Endodermal cell (in vitro differentiated cells): Measurements from ENCODE around the gene METRNL. TPM values are rescaled to one million over a fixed set of nuclear protein-coding genes. Genes with fewer than 3 reads are reported as not detected.

ENCODE experiments used
- DNase-seq: peaks from one replicate; pipeline ENCODE4 v3.0.0-alpha.2; 2017
- H3K27ac ChIP-seq: 2 replicates; pipeline ENCODE4 v1.5.1; 2013; ENCODE audit warnings: mild to moderate bottlenecking, low read depth, low read length, moderate library complexity
- H3K27me3 ChIP-seq: 2 replicates; pipeline ENCODE4 v1.6.1; 2013; ENCODE audit warnings: mild to moderate bottlenecking, low read length, moderate library complexity; ENCODE audit not compliant: insufficient read depth, control insufficient read depth, poor library complexity, severe bottlenecking
- H3K36me3 ChIP-seq: 2 replicates; pipeline ENCODE4 v1.7.0; 2013; ENCODE audit warnings: mild to moderate bottlenecking, low read length, moderate library complexity; ENCODE audit not compliant: control insufficient read depth, insufficient read depth
- H3K4me1 ChIP-seq: one replicate; pipeline ENCODE4 v1.7.0; 2013; ENCODE audit warnings: low read length; ENCODE audit not compliant: control insufficient read depth, insufficient read depth
- H3K4me3 ChIP-seq: 2 replicates; pipeline ENCODE4 v1.5.1; 2013; ENCODE audit warnings: mild to moderate bottlenecking, low read length, moderate library complexity
- H3K9ac ChIP-seq: 2 replicates; pipeline ENCODE4 v1.6.1; 2013; ENCODE audit warnings: mild to moderate bottlenecking, low read length, moderate library complexity; ENCODE audit not compliant: poor library complexity, severe bottlenecking; ENCODE audit errors: extremely low read depth
- H3K9me3 ChIP-seq: 2 replicates; pipeline ENCODE4 v1.6.1; 2013; ENCODE audit warnings: mild to moderate bottlenecking, low read length, moderate library complexity; ENCODE audit not compliant: control insufficient read depth
- H3K27ac Mint-ChIP-seq: 2 replicates; pipeline ENCODE4 v1.8.0; 2020; ENCODE audit warnings: mixed read lengths
- H3K27me3 Mint-ChIP-seq: 2 replicates; pipeline ENCODE4 v1.8.0; 2021; ENCODE audit warnings: mild to moderate bottlenecking, mixed read lengths; ENCODE audit not compliant: insufficient read depth
- H3K36me3 Mint-ChIP-seq: 2 replicates; pipeline ENCODE4 v1.8.0; 2020; ENCODE audit warnings: low read depth, mixed read lengths
- H3K4me1 Mint-ChIP-seq: 2 replicates; pipeline ENCODE4 v1.8.0; 2020; ENCODE audit warnings: mixed read lengths
- H3K4me3 Mint-ChIP-seq: 2 replicates; pipeline ENCODE4 v1.8.0; 2020; ENCODE audit warnings: mild to moderate bottlenecking, moderate library complexity, mixed read lengths
- H3K9me3 Mint-ChIP-seq: 2 replicates; pipeline ENCODE4 v1.8.0; 2020; ENCODE audit warnings: mild to moderate bottlenecking, mixed read lengths
- CTCF ChIP-seq: fragments of 200-600 bp; sonication (generic); conservative IDR thresholded peaks from 2 replicates; pipeline ENCODE4 v1.5.0; 2021; ENCODE audit warnings: antibody characterized with exemption, mild to moderate bottlenecking
- WGBS, 2 experiments: methylation state at CpG; one replicate each; pipeline versions ENCODE4 v1.1.5 to v1.1.7; 2013; ENCODE audit warnings: missing lambda C conversion rate in 2 of 2, mixed read lengths in 1 of 2; ENCODE audit not compliant: insufficient coverage in 1 of 2, insufficient read length in 1 of 2; 5-methylcytosine and 5-hydroxymethylcytosine counted together
- total RNA-seq, 2 donors: library from RNA; stranded (reverse); fragmentation: NEBNext Ultra II Directional in 1 of 2; extraction: Animal tissue kit (Norgen Biotek cat#: 25700) in 1 of 2; gene quantifications; 2 replicates in 1 of 2; 3 replicates in 1 of 2; pipeline ENCODE4 v1.2.1, GENCODE V29; 2021

METRNL gene
- total RNA-seq, 2 donors from 2014 or later, result 7.3 to 10.3 TPM

GRCh38 chr17:83113381-83113780, 34.0 kb downstream of the METRNL start:
- Histone ChIP-seq H3K4me1 (no peaks in the 10 kb centered on the region), H3K27ac (no peak overlapping the region), H3K36me3 (no peaks in the 10 kb centered on the region), H3K4me3 (no peak overlapping the region), H3K9me3 (no peaks in the 10 kb centered on the region), H3K27me3 (no peaks in the 10 kb centered on the region), H3K9ac (no peak overlapping the region)
- no peak for TF ChIP-seq CTCF
- peaks cover 2% of the 10 kb centered on the region for H3K27me3 Mint-ChIP-seq
- H3K27ac Mint-ChIP-seq, result no peak overlapping the region
- no peak for DNase-seq
- no peaks in the 10 kb centered on the region for H3K9me3 Mint-ChIP-seq
- no peaks in the 10 kb centered on the region for H3K36me3 Mint-ChIP-seq
- WGBS, 2 experiments, result 80 to 87% methylated on average over 1 to 11 of the region's 11 CpGs
- no peak overlapping the region for H3K4me3 Mint-ChIP-seq
- H3K4me1 Mint-ChIP-seq, result peaks cover 12% of the 10 kb centered on the region

GRCh38 chr17:83113792-83114191, 34.4 kb downstream of the METRNL start:
- Histone ChIP-seq H3K27me3 (no peaks in the 10 kb centered on the region), H3K27ac (no peak overlapping the region), H3K4me1 (no peaks in the 10 kb centered on the region), H3K36me3 (no peaks in the 10 kb centered on the region), H3K4me3 (no peak overlapping the region), H3K9me3 (no peaks in the 10 kb centered on the region), H3K9ac (no peak overlapping the region)
- H3K36me3 Mint-ChIP-seq, result no peaks in the 10 kb centered on the region
- H3K27me3 Mint-ChIP-seq, result peaks cover 3% of the 10 kb centered on the region
- no peak overlapping the region for H3K4me3 Mint-ChIP-seq
- no peaks in the 10 kb centered on the region for H3K9me3 Mint-ChIP-seq
- TF ChIP-seq CTCF, result no peak
- no peak for DNase-seq
- WGBS, 2 experiments, result 96 to 98% methylated on average over 14 to 22 of the region's 22 CpGs
- H3K27ac Mint-ChIP-seq, result no peak overlapping the region
- peaks cover 12% of the 10 kb centered on the region for H3K4me1 Mint-ChIP-seq

- Histone ChIP-seq H3K9ac (no peak overlapping the region), H3K27me3 (no peaks in the 10 kb centered on the region), H3K27ac (no peak overlapping the region), H3K9me3 (no peaks in the 10 kb centered on the region), H3K4me3 (no peak overlapping the region), H3K36me3 (no peaks in the 10 kb centered on the region), H3K4me1 (no peaks in the 10 kb centered on the region)
- H3K4me1 Mint-ChIP-seq, result peaks cover 11% of the 10 kb centered on the region
- no peaks in the 10 kb centered on the region for H3K36me3 Mint-ChIP-seq
- 88 to 90% methylated on average over 13 to 15 of the region's 15 CpGs for WGBS, 2 experiments
- no peaks in the 10 kb centered on the region for H3K9me3 Mint-ChIP-seq
- H3K27me3 Mint-ChIP-seq, result peaks cover 12% of the 10 kb centered on the region
- no peak for TF ChIP-seq CTCF
- H3K4me3 Mint-ChIP-seq, result no peak overlapping the region
- H3K27ac Mint-ChIP-seq, result no peak overlapping the region
- no peak for DNase-seq
Measured at GRCh38 chr17:83114706-83115105, 35.3 kb downstream of the METRNL start.
